H9 (cell line): ENCODE measurements around the gene EML2. TPM values are rescaled to one million over a fixed set of nuclear protein-coding genes. Genes with fewer than 3 reads are reported as not detected.

Experiments used
- DNase-seq: peaks from one replicate; pipeline ENCODE4 v3.0.0-alpha.2; 2017
- H2AFZ ChIP-seq: one replicate; pipeline ENCODE4 v1.6.1; 2013; ENCODE audit warnings: mild to moderate bottlenecking, low read length, control low read depth, moderate library complexity
- H2AK5ac ChIP-seq: 2 replicates; pipeline ENCODE4 v1.6.1; 2013; ENCODE audit warnings: low read length, control low read depth, mixed read lengths; ENCODE audit not compliant: insufficient read length
- H2BK120ac ChIP-seq: one replicate; pipeline ENCODE4 v1.6.1; 2013; ENCODE audit warnings: low read depth, mild to moderate bottlenecking, low read length, control low read depth, inconsistent platforms; ENCODE audit not compliant: poor library complexity, severe bottlenecking
- H2BK12ac ChIP-seq: 2 replicates; pipeline ENCODE4 v1.6.1; 2013; ENCODE audit warnings: low read length, control low read depth, mixed read lengths, low read depth; ENCODE audit not compliant: insufficient read length
- H2BK15ac ChIP-seq: 2 replicates; pipeline ENCODE4 v1.6.1; 2013; ENCODE audit warnings: low read depth, low read length, control low read depth
- H2BK20ac ChIP-seq: one replicate; pipeline ENCODE4 v1.6.1; 2013; ENCODE audit warnings: low read depth, mild to moderate bottlenecking, low read length, control low read depth, inconsistent platforms; ENCODE audit not compliant: poor library complexity, severe bottlenecking
- H2BK5ac ChIP-seq: 2 replicates; pipeline ENCODE4 v1.6.1; 2013; ENCODE audit warnings: low read length, control low read depth, mixed read lengths; ENCODE audit not compliant: insufficient read length
- H3K14ac ChIP-seq: 2 replicates; pipeline ENCODE4 v1.6.1; 2013; ENCODE audit warnings: low read length, control low read depth; ENCODE audit not compliant: insufficient read depth
- H3K18ac ChIP-seq: 2 replicates; pipeline ENCODE4 v1.6.1; 2013; ENCODE audit warnings: low read depth, mild to moderate bottlenecking, mixed read lengths, low read length, control low read depth; ENCODE audit not compliant: insufficient read length
- H3K23ac ChIP-seq: 2 replicates; pipeline ENCODE4 v1.6.1; 2013; ENCODE audit warnings: low read length, control low read depth, mixed read lengths, low read depth; ENCODE audit not compliant: insufficient read length
- H3K23me2 ChIP-seq: 2 replicates; pipeline ENCODE4 v1.6.1; 2013; ENCODE audit warnings: low read depth, mild to moderate bottlenecking, mixed read lengths, low read length, control low read depth; ENCODE audit not compliant: insufficient read length, poor library complexity, severe bottlenecking
- H3K27ac ChIP-seq: 2 replicates; pipeline ENCODE4 v1.5.1; 2013; ENCODE audit warnings: low read length, control low read depth, mixed read lengths, low read depth; ENCODE audit not compliant: insufficient read length
- H3K27me3 ChIP-seq: 2 replicates; pipeline ENCODE4 v1.6.1; 2013; ENCODE audit warnings: low read length, control low read depth, inconsistent platforms; ENCODE audit not compliant: insufficient read depth
- H3K4ac ChIP-seq: 2 replicates; pipeline ENCODE4 v1.6.1; 2013; ENCODE audit warnings: low read depth, mild to moderate bottlenecking, control low read depth, inconsistent platforms, low read length, moderate library complexity
- H3K4me1 ChIP-seq: 2 replicates; pipeline ENCODE4 v1.6.1; 2013; ENCODE audit warnings: low read length, control low read depth, inconsistent platforms; ENCODE audit not compliant: insufficient read depth
- H3K4me2 ChIP-seq: 2 replicates; pipeline ENCODE4 v1.6.1; 2013; ENCODE audit warnings: low read length, control low read depth, mixed read lengths; ENCODE audit not compliant: insufficient read length, insufficient read depth
- H3K56ac ChIP-seq: 2 replicates; pipeline ENCODE4 v1.6.1; 2013; ENCODE audit warnings: low read depth, mild to moderate bottlenecking, mixed read lengths, low read length, control low read depth; ENCODE audit not compliant: insufficient read length
- H3K79me1 ChIP-seq: 2 replicates; pipeline ENCODE4 v1.6.1; 2013; ENCODE audit warnings: low read depth, mild to moderate bottlenecking, moderate library complexity, low read length, control low read depth, inconsistent platforms; ENCODE audit not compliant: insufficient read depth, poor library complexity, severe bottlenecking
- H3K79me2 ChIP-seq: 2 replicates; pipeline ENCODE4 v1.6.1; 2013; ENCODE audit warnings: low read length, control low read depth, inconsistent platforms; ENCODE audit not compliant: insufficient read depth
- H3K9ac ChIP-seq: 2 replicates; pipeline ENCODE4 v1.6.1; 2013; ENCODE audit warnings: low read length, control low read depth, mixed read lengths; ENCODE audit not compliant: insufficient read length; ENCODE audit errors: extremely low read depth
- H3K9me3 ChIP-seq: one replicate; pipeline ENCODE4 v1.6.1; 2013; ENCODE audit warnings: low read depth, low read length, inconsistent platforms; ENCODE audit not compliant: control insufficient read depth
- H3T11ph ChIP-seq: one replicate; pipeline ENCODE4 v1.6.1; 2013; ENCODE audit warnings: mild to moderate bottlenecking, low read length, control low read depth, inconsistent platforms
- H4K20me1 ChIP-seq: one replicate; pipeline ENCODE4 v1.6.1; 2013; ENCODE audit not compliant: control insufficient read depth, insufficient read length, insufficient read depth
- H4K5ac ChIP-seq: 2 replicates; pipeline ENCODE4 v1.6.1; 2013; ENCODE audit warnings: low read depth, mild to moderate bottlenecking, mixed read lengths, low read length, control low read depth; ENCODE audit not compliant: insufficient read length
- H4K8ac ChIP-seq: replicated peaks from 2 replicates; pipeline ENCODE4 v1.6.1; 2013; ENCODE audit warnings: low read length, control low read depth, mixed read lengths, low read depth; ENCODE audit not compliant: insufficient read length
- H4K91ac ChIP-seq: 2 replicates; pipeline ENCODE4 v1.6.1; 2013; ENCODE audit warnings: low read depth, mild to moderate bottlenecking, moderate library complexity, mixed read lengths, low read length, control low read depth; ENCODE audit not compliant: insufficient read length
- H3K27ac Mint-ChIP-seq, 3 experiments: 2 replicates in 2 of 3; 3 replicates in 1 of 3; pipeline ENCODE4 v1.8.0; 2020 to 2021; ENCODE audit warnings: mixed read lengths in 3 of 3, mild to moderate bottlenecking in 1 of 3, moderate library complexity in 1 of 3
- H3K27me3 Mint-ChIP-seq: 2 replicates; pipeline ENCODE4 v1.8.0; 2021; ENCODE audit warnings: low read depth, mild to moderate bottlenecking, moderate library complexity, mixed read lengths
- H3K36me3 Mint-ChIP-seq, 3 experiments: 2 replicates in 2 of 3; 3 replicates in 1 of 3; pipeline ENCODE4 v1.8.0; 2020 to 2021; ENCODE audit warnings: low read depth in 3 of 3, mixed read lengths in 3 of 3; ENCODE audit not compliant: insufficient read depth in 1 of 3
- H3K4me1 Mint-ChIP-seq, 2 experiments: 2 replicates each; pipeline ENCODE4 v1.8.0; 2020; ENCODE audit warnings: mixed read lengths in 2 of 2
- H3K4me3 Mint-ChIP-seq, 2 experiments: 2 replicates in 1 of 2; 3 replicates in 1 of 2; pipeline ENCODE4 v1.8.0; 2020 to 2021; ENCODE audit warnings: mild to moderate bottlenecking in 2 of 2, mixed read lengths in 2 of 2, moderate library complexity in 1 of 2
- H3K9me3 Mint-ChIP-seq, 2 experiments: 2 replicates in 1 of 2; 3 replicates in 1 of 2; pipeline ENCODE4 v1.8.0; 2020; ENCODE audit warnings: mild to moderate bottlenecking in 2 of 2, mixed read lengths in 2 of 2, moderate library complexity in 1 of 2
- WGBS: extraction: QIAGEN DNeasy Blood & Tissue Kit; methylation state at CpG from one replicate; pipeline ENCODE4 v1.1.7; 2013; ENCODE audit warnings: missing lambda C conversion rate, low lambda C conversion rate, mixed read lengths; ENCODE audit not compliant: insufficient read length; ENCODE audit errors: extremely low coverage; 5-methylcytosine and 5-hydroxymethylcytosine counted together
- total RNA-seq: library from RNA; stranded (reverse); gene quantifications from 2 replicates; pipeline ENCODE4 v1.2.1, GENCODE V29; 2021
- TF ChIP-seq, protein P1 (sequence below): fragments of 200-600 bp; sonication (generic); conservative IDR thresholded peaks from 3 replicates; pipeline ENCODE4 v1.8.0; 2021; ENCODE audit warnings: antibody characterized with exemption, mild to moderate bottlenecking

The EML2 gene
- total RNA-seq, 1 experiment from 2014 or later = 22.6 TPM

DNA sequence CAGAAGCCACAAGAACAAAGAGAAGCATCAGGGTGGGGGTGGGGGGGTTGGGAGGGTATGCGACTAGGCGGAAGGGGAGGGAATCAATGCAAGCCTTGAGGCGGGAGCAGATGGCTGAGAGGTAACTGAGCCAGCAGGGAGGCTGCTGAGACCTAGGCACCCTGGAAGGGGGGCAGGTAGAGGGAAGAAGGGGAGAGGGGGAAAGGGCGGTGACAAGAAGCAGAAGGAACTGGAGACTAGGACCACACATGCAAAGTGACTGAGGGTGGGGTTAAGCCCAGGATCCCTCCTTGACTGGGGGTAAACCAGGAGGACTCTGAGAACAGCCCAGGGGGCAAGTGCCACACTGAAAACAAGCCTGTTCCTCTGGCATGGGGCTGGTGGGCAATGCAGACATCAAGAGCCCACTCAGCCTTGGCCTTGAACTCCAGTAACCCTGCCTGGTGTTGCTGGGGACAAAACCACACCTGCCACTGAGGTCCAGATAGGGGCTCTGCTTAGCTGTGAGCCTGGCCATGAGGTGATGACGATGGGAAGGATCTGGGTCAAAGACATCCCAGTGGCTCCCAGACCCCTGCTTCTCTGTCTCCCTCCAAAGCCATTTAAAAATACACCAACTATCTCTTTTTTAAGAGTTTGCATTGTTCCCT, 74.9 kb downstream of the EML2 start:
- Histone ChIP-seq H2BK12ac (no peak overlapping the region), H3K27me3 (no peaks in the 10 kb centered on the region), H3K79me2 (no peaks in the 10 kb centered on the region), H2BK5ac (no peak overlapping the region), H3K4ac (no peak overlapping the region), H2BK120ac (no peak overlapping the region), H3K23me2 (no peaks in the 10 kb centered on the region), H2AFZ (no peak overlapping the region), H4K20me1 (no peaks in the 10 kb centered on the region), H3K14ac (no peak overlapping the region), H3K4me2 (peak overlapping the region; percentile 5), H3K18ac (peak overlapping the region; percentile 45), H3T11ph (no peak overlapping the region), H3K56ac (no peak overlapping the region), H3K79me1 (no peaks in the 10 kb centered on the region), H4K91ac (no peak overlapping the region), H4K8ac (no peak overlapping the region), H3K4me1 (peaks cover 4% of the 10 kb centered on the region; the same call in 1 of the 2 replicates), H3K9ac (no peak overlapping the region), H2AK5ac (no peak overlapping the region), H3K9me3 (no peaks in the 10 kb centered on the region), H2BK20ac (no peak overlapping the region), H3K23ac (no peak overlapping the region), H2BK15ac (no peak overlapping the region), H4K5ac (no peak overlapping the region), H3K27ac (no peak overlapping the region)
- no CpG with 5 or more reads among the region's 5 CpGs for WGBS
- peak; percentile 91 for DNase-seq
- H3K4me3 Mint-ChIP-seq = peak overlapping the region in 1 of 2 experiments; percentile 58; a peak in 3 of 5 replicates
- H3K27ac Mint-ChIP-seq = peak overlapping the region; percentile 61 to 90 (median 72); a peak in 3 of 7 replicates
- no peaks in the 10 kb centered on the region for H3K27me3 Mint-ChIP-seq
- peaks cover 12 to 13% of the 10 kb centered on the region in 2 experiments for H3K4me1 Mint-ChIP-seq
- no peaks in the 10 kb centered on the region for H3K9me3 Mint-ChIP-seq
- TF ChIP-seq, protein P1, sequence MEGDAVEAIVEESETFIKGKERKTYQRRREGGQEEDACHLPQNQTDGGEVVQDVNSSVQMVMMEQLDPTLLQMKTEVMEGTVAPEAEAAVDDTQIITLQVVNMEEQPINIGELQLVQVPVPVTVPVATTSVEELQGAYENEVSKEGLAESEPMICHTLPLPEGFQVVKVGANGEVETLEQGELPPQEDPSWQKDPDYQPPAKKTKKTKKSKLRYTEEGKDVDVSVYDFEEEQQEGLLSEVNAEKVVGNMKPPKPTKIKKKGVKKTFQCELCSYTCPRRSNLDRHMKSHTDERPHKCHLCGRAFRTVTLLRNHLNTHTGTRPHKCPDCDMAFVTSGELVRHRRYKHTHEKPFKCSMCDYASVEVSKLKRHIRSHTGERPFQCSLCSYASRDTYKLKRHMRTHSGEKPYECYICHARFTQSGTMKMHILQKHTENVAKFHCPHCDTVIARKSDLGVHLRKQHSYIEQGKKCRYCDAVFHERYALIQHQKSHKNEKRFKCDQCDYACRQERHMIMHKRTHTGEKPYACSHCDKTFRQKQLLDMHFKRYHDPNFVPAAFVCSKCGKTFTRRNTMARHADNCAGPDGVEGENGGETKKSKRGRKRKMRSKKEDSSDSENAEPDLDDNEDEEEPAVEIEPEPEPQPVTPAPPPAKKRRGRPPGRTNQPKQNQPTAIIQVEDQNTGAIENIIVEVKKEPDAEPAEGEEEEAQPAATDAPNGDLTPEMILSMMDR = no peak
- no peaks in the 10 kb centered on the region; a peak in 1 of 7 replicates for H3K36me3 Mint-ChIP-seq
